Muscle of arm (tissue), 14 donors: ENCODE results near the gene PRR36. TPM values are rescaled to one million over a fixed set of nuclear protein-coding genes. Genes with fewer than 3 reads are reported as not detected.
"Not testable (repeated sequence)": the region's sequence is repeated elsewhere in the genome, so short reads cannot be mapped to it uniquely, and the experiment has no call there.

ENCODE experiments used
- DNase-seq: peaks from one replicate; pipeline ENCODE4 v3.0.0-alpha.2; 2013
- long read RNA-seq, 11 donors: transcript quantifications; one replicate each; lab custom pipeline, GENCODE V29; 2026
- polyA plus RNA-seq, 12 donors: library from polyadenylated mRNA; unstranded; fragments of 120-200 nt; gene quantifications; one replicate each; pipeline ENCODE4 v1.2.1, GENCODE V29; 2013; ENCODE audit not compliant: insufficient read length in 12 of 12

The PRR36 gene
- 1 to 10 TPM in 2 of 12 donors, under 1 TPM in 9, not detected in 1; 0.16 to 2.9 (median 0.22) TPM for polyA plus RNA-seq
- long read RNA-seq, donor 1 = 0 reads
- long read RNA-seq, donor 2 = 0 reads
- long read RNA-seq, donor 3 = 0 reads
- long read RNA-seq, donor 4 = 0 reads
- long read RNA-seq, donor 5 = 0 reads
- long read RNA-seq, donor 6 = 0 reads
- long read RNA-seq, donor 7 = 0 reads
- long read RNA-seq, donor 8 = 0 reads
- long read RNA-seq, donor 9 = 0 reads
- long read RNA-seq, donor 10 = 0 reads
- long read RNA-seq, donor 11 = 0 reads

- no peak for DNase-seq
Observed at GRCh38 chr19:7874076-7874896, at the start of gene PRR36. Gene PRR36 (minus strand): TSS chr19:7874390. CDS start chr19:7873689, 701 bp downstream.

- no peak for DNase-seq
Observed at GRCh38 chr19:7923295-7924191, 49.4 kb upstream of the PRR36 start.

- DNase-seq = no peak
Observed at GRCh38 chr19:7922836-7923195, 48.6 kb upstream of the PRR36 start.

- DNase-seq = no peak
Observed at GRCh38 chr19:7921967-7922835, 48.0 kb upstream of the PRR36 start.

GRCh38 chr19:7921302-7921966 is 47.2 kb upstream of the PRR36 start:
- no peak for DNase-seq

GRCh38 chr19:7920519-7921301 is 46.5 kb upstream of the PRR36 start:
- peak; percentile 95 for DNase-seq

GRCh38 chr19:7919610-7920518 is 45.7 kb upstream of the PRR36 start, which contains the start of gene SNAPC2:
Gene SNAPC2 (plus strand): TSS chr19:7920338. CDS start chr19:7920367, 29 bp downstream.
- DNase-seq = peak; percentile 95

- no peak for DNase-seq
Observed at GRCh38 chr19:7918615-7919421, 44.6 kb upstream of the PRR36 start.

- DNase-seq = not testable (repeated sequence)
Observed at GRCh38 chr19:7918062-7918614, 43.9 kb upstream of the PRR36 start.

GRCh38 chr19:7917267-7918061 is 43.3 kb upstream of the PRR36 start:
- no peak for DNase-seq

GRCh38 chr19:7916955-7917266 is 42.7 kb upstream of the PRR36 start:
- DNase-seq = no peak

- DNase-seq = no peak
Observed at GRCh38 chr19:7916103-7916954, 42.1 kb upstream of the PRR36 start.

- DNase-seq = no peak
Observed at GRCh38 chr19:7915250-7916102, 41.3 kb upstream of the PRR36 start.

- DNase-seq = no peak
Observed at GRCh38 chr19:7914598-7915045, 40.4 kb upstream of the PRR36 start, which contains the start of gene TGFBR3L. Gene TGFBR3L (plus strand): TSS chr19:7914830.
